Neutrophil (primary cell): ENCODE results near the gene VRK1.

Experiments
- H3K27ac ChIP-seq: fragments of 200-600 bp; sonication (generic); 2 replicates; pipeline ENCODE4 v1.5.1; 2016; ENCODE audit warnings: mild to moderate bottlenecking, moderate library complexity
- H3K27me3 ChIP-seq: fragments of 200-600 bp; sonication (generic); 2 replicates; pipeline ENCODE4 v1.6.0; 2016; ENCODE audit warnings: mild to moderate bottlenecking
- H3K36me3 ChIP-seq: fragments of 200-600 bp; sonication (generic); 2 replicates; pipeline ENCODE4 v1.5.1; 2017
- H3K4me1 ChIP-seq, 2 experiments: fragments of 200-600 bp in 1 of 2; sonication (generic) in 1 of 2; 1 replicate in 1 of 2; 2 replicates in 1 of 2; pipeline versions ENCODE4 v1.5.1 to v1.6.1; 2013 to 2016; ENCODE audit warnings: low read depth in 1 of 2, low read length in 1 of 2, mild to moderate bottlenecking in 1 of 2, moderate library complexity in 1 of 2; ENCODE audit not compliant: control insufficient read depth in 1 of 2, insufficient read depth in 1 of 2
- H3K4me3 ChIP-seq, 2 experiments: fragments of 200-600 bp in 1 of 2; sonication (generic) in 1 of 2; 1 replicate in 1 of 2; 2 replicates in 1 of 2; pipeline ENCODE4 v1.5.1; 2013 to 2016; ENCODE audit warnings: low read depth in 1 of 2, low read length in 1 of 2, mild to moderate bottlenecking in 1 of 2, moderate library complexity in 1 of 2
- H3K9me3 ChIP-seq: fragments of 200-600 bp; sonication (generic); 2 replicates; pipeline ENCODE4 v1.5.1; 2016
- CTCF ChIP-seq: fragments of 200-600 bp; sonication (generic); IDR thresholded peaks from 2 replicates; pipeline ENCODE4 v1.5.1; 2016; ENCODE audit warnings: antibody characterized with exemption

The VRK1 gene

GRCh38 chr14:96796851-96797581 is at the start of gene VRK1:
Gene VRK1, plus strand, starts transcription at chr14:96797382. Its CDS starts 36,090 bp downstream, at chr14:96833472.
- Histone ChIP-seq H3K27ac (peak within 1 kb of the TSS; percentile 87), H3K27me3 (no peaks in the 10 kb centered on the region), H3K4me1 (peaks cover 56 to 69% of the 10 kb centered on the region in 2 experiments), H3K36me3 (no peaks in the 10 kb centered on the region), H3K4me3 (peak within 1 kb of the TSS; percentile 87 to 92), H3K9me3 (no peaks in the 10 kb centered on the region)
- no peak for TF ChIP-seq CTCF

DNA sequence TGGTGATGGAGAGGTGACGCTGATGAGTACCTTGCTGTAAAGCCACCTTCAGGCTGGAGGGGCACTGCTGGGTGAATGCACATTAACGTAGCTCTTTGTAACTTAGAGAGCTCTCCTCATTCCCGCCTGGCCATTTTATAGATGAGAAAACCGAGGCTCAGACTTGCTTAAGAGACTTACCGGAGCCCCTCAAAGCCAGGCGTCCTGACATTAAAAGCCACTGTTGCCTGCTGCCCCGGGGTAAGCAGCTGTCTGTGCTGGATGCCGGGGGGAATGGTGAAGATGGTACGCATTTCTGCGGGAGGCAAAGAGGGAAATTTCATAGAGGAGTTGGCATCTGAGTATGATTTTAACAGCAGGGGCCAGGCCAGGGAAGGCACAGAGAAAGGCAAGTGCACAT is 49.6 kb upstream of the VRK1 start:
- TF ChIP-seq CTCF, result no peak
- Histone ChIP-seq H3K27me3 (peaks cover 76% of the 10 kb centered on the region), H3K27ac (no peak overlapping the region), H3K9me3 (no peaks in the 10 kb centered on the region), H3K36me3 (no peaks in the 10 kb centered on the region), H3K4me1 (peaks cover under 1 to 6% of the 10 kb centered on the region in 2 experiments), H3K4me3 (no peak overlapping the region)

GRCh38 chr14:96748362-96748761 is 48.8 kb upstream of the VRK1 start:
- H3K36me3 ChIP-seq, result no peaks in the 10 kb centered on the region
- peaks cover 68% of the 10 kb centered on the region for H3K27me3 ChIP-seq
- no peak overlapping the region for H3K4me3 ChIP-seq
- peaks cover 6 to 13% of the 10 kb centered on the region in 2 experiments for H3K4me1 ChIP-seq
- TF ChIP-seq CTCF, result no peak
- no peak overlapping the region for H3K27ac ChIP-seq
- no peaks in the 10 kb centered on the region for H3K9me3 ChIP-seq

DNA sequence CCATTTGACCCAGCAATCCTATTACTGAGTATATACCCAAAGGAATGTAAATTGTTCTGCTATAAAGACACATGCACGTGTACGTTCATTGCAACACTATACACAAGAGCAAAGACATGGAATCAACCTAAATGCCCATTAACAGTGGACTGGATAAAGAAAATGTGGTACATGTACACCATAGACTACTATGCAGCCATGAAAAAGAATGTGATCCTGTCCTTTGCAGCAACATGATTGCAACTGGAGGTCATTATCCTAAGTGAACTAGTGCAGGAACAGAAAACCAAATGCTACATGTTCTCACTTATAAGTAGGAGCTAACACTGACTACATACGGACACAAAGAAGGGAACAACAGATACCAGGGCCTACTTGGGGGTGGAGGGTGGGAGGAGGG is 45.7 kb upstream of the VRK1 start:
- Histone ChIP-seq H3K36me3 (no peaks in the 10 kb centered on the region), H3K4me3 (no peak overlapping the region), H3K4me1 (peaks cover 6 to 13% of the 10 kb centered on the region in 2 experiments), H3K9me3 (no peaks in the 10 kb centered on the region), H3K27me3 (peaks cover 37% of the 10 kb centered on the region), H3K27ac (no peak overlapping the region)
- no peak for TF ChIP-seq CTCF

DNA sequence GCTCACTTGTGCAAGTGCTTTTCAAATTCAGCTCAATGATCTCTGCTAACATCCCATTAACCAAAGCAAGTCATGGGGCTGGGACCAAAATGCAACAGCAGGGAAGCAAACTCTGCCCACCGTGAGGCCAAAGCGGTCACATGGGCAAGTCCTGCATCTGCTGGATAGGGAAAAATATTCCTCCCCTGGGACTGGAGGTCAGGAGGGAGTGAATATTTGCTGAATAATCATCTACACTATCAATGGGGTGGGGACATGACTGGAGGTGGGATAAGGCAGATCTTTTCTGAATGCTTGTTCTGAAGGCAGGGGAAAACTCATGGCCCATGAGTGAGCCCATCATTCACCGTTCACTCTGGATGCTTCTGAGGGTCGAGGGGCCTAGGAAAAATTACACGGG is 45.1 kb upstream of the VRK1 start:
- no peak for TF ChIP-seq CTCF
- peaks cover 6 to 13% of the 10 kb centered on the region in 2 experiments for H3K4me1 ChIP-seq
- H3K27me3 ChIP-seq, result peaks cover 31% of the 10 kb centered on the region
- H3K9me3 ChIP-seq, result no peaks in the 10 kb centered on the region
- no peaks in the 10 kb centered on the region for H3K36me3 ChIP-seq
- H3K4me3 ChIP-seq, result no peak overlapping the region
- no peak overlapping the region for H3K27ac ChIP-seq
